ENCODE results near the gene ANLN. TPM values are rescaled to one million over a fixed set of nuclear protein-coding genes. Genes with fewer than 3 reads are reported as not detected.
"Not testable (repeated sequence)": the region's sequence is repeated elsewhere in the genome, so short reads cannot be mapped to it uniquely, and the experiment has no call there.

Gene ANLN
- total RNA-seq, 2 donors from 2014 or later = 0.78 to 1.6 TPM

DNA sequence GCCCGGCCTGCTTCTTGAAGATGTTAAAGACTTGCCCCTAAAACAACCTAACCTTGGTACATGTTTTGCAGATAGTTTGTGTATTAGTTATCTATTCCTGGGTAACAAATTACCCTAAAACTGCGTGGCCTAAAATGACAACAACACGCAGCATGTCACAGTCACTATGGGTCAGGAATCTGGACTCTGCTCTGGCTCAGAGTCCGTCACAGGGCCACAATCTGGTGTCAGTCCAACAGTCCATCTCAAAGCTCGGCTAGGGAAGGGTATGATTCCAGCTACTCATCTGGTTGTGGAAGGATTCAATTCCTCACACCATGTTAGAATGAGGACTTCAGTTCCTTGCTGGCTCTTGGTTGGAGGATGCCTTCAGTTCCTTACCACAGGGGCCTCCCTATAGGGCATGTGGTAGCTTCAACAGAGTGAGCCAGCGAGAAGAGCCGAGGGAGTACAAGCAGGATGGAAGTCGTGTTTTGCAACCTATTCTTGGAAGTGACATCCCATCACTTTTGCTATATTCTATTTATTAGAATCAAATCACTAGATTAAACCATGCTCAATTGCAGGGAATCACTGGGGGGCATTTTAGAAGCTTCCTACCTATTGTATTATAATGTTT lies 71.3 kb downstream of the ANLN start:
- DNase-seq (no peak), ATAC-seq (no peak)
- no peak overlapping the region for H3K4me3 ChIP-seq
- H3K27me3 ChIP-seq = no peaks in the 10 kb centered on the region
- TF ChIP-seq, protein P1, sequence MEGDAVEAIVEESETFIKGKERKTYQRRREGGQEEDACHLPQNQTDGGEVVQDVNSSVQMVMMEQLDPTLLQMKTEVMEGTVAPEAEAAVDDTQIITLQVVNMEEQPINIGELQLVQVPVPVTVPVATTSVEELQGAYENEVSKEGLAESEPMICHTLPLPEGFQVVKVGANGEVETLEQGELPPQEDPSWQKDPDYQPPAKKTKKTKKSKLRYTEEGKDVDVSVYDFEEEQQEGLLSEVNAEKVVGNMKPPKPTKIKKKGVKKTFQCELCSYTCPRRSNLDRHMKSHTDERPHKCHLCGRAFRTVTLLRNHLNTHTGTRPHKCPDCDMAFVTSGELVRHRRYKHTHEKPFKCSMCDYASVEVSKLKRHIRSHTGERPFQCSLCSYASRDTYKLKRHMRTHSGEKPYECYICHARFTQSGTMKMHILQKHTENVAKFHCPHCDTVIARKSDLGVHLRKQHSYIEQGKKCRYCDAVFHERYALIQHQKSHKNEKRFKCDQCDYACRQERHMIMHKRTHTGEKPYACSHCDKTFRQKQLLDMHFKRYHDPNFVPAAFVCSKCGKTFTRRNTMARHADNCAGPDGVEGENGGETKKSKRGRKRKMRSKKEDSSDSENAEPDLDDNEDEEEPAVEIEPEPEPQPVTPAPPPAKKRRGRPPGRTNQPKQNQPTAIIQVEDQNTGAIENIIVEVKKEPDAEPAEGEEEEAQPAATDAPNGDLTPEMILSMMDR (IDR thresholded peaks at IDR 0.05) = no peak
- no peak for TF ChIP-seq POLR2A (IDR thresholded peaks at IDR 0.05)
- H3K27ac ChIP-seq = no peak overlapping the region
- intact Hi-C loops (cut with DNase I) = no loop called here
- H3K4me1 ChIP-seq = no peaks in the 10 kb centered on the region
- no peaks in the 10 kb centered on the region for H3K9me3 ChIP-seq
- no peaks in the 10 kb centered on the region for H3K36me3 ChIP-seq (replicated peaks in 1 of 2; ENCODE audit: insufficient read depth in 1 of 2, low read depth in 2 of 2)
- WGBS, 2 donors = 88 to 90% methylated on average over 6 to 8 of the region's 8 CpGs

- no peak for TF ChIP-seq POLR2A (IDR thresholded peaks at IDR 0.05)
- TF ChIP-seq, protein P1 (IDR thresholded peaks at IDR 0.05) = no peak
- no peaks in the 10 kb centered on the region for H3K27me3 ChIP-seq
- no peak overlapping the region for H3K4me3 ChIP-seq
- H3K27ac ChIP-seq = no peak overlapping the region
- no peak for DNase-seq
- intact Hi-C loops (cut with DNase I) = no loop called here
- WGBS, 2 donors = 81 to 93% methylated on average over 6 of the region's 6 CpGs
- H3K36me3 ChIP-seq (replicated peaks in 1 of 2; ENCODE audit: insufficient read depth in 1 of 2, low read depth in 2 of 2) = no peaks in the 10 kb centered on the region
- no peak for ATAC-seq
- no peaks in the 10 kb centered on the region for H3K9me3 ChIP-seq
- no peaks in the 10 kb centered on the region for H3K4me1 ChIP-seq
These were observed 73.0 kb downstream of the ANLN start for GRCh38 chr7:36462551-36463137.

- ATAC-seq (no peak), DNase-seq (no peak)
- Histone ChIP-seq H3K4me1 (no peaks in the 10 kb centered on the region), H3K36me3 (replicated peaks in 1 of 2; ENCODE audit: insufficient read depth in 1 of 2, low read depth in 2 of 2) (no peaks in the 10 kb centered on the region), H3K27ac (no peak overlapping the region), H3K9me3 (no peaks in the 10 kb centered on the region), H3K27me3 (no peaks in the 10 kb centered on the region), H3K4me3 (no peak overlapping the region)
- TF ChIP-seq, protein P1 (IDR thresholded peaks at IDR 0.05) = no peak
- no peak for TF ChIP-seq POLR2A (IDR thresholded peaks at IDR 0.05)
- intact Hi-C loops (cut with DNase I) = no loop called here
- 93 to 94% methylated on average over 3 of the region's 3 CpGs for WGBS, 2 donors
These were observed 74.6 kb downstream of the ANLN start for GRCh38 chr7:36464271-36464670.

DNA sequence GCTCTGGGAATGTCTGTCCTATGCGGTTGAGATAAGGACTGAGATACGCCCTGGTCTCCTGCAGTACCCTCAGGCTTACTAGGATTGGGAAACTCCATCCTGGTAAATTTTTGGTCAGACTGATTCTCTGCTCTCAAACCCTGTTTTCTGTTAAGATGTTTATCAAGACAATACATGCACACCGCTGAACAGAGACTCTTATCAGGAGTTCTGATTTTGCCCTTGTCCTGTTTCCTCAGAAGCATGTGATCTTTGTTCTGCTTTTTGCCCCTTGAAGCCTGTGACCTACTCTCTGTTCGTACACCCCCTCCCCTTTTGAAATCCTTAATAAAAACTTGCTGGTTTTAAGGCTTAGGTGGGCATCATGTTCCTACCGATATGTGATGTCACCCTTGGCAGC lies 76.3 kb downstream of the ANLN start:
- ATAC-seq; intact Hi-C loops (cut with DNase I); H3K27ac ChIP-seq; DNase-seq; H3K9me3 ChIP-seq; H3K36me3 ChIP-seq (replicated peaks in 1 of 2; ENCODE audit: insufficient read depth in 1 of 2, low read depth in 2 of 2); H3K4me1 ChIP-seq; H3K4me3 ChIP-seq; H3K27me3 ChIP-seq: not testable (repeated sequence)
- WGBS, 2 donors = 87 to 89% methylated on average over 5 of the region's 5 CpGs

GRCh38 chr7:36468370-36469101 lies 78.9 kb downstream of the ANLN start:
- Histone ChIP-seq H3K9me3 (no peaks in the 10 kb centered on the region), H3K36me3 (replicated peaks in 1 of 2; ENCODE audit: insufficient read depth in 1 of 2, low read depth in 2 of 2) (no peaks in the 10 kb centered on the region), H3K27me3 (no peaks in the 10 kb centered on the region), H3K27ac (no peak overlapping the region), H3K4me3 (no peak overlapping the region), H3K4me1 (peaks cover 27% of the 10 kb centered on the region)
- no peak for TF ChIP-seq POLR2A (IDR thresholded peaks at IDR 0.05)
- TF ChIP-seq, protein P1 (IDR thresholded peaks at IDR 0.05) = no peak
- DNase-seq (no peak), ATAC-seq (no peak)
- intact Hi-C loops (cut with DNase I) = no loop called here
- 52 to 58% methylated on average over 2 of the region's 2 CpGs for WGBS, 2 donors

Measured in body of pancreas (tissue), 4 donors.